Adrenal gland (tissue), 5 donors: ENCODE data around the gene ID2.

Experiments
- CTCF ChIP-seq, 6 experiments: fragments of 450-650 bp in 4 of 6; fragments of 200-600 bp in 2 of 6; sonication (generic) in 1 of 6; IDR thresholded peaks; 1 replicate in 5 of 6; 2 replicates in 1 of 6; pipeline versions ENCODE4 v1.5.1 to v1.8.0; 2016 to 2021; ENCODE audit warnings: antibody characterized with exemption in 6 of 6, mild to moderate bottlenecking in 2 of 6, moderate library complexity in 1 of 6
- POLR2A ChIP-seq, 2 donors: fragments of 450-650 bp; IDR thresholded peaks; one replicate each; pipeline ENCODE4 v1.6.1; 2017; ENCODE audit warnings: antibody characterized with exemption in 2 of 2, mild to moderate bottlenecking in 2 of 2, moderate library complexity in 1 of 2
- donor health status: DM: no; HTN: no; CAD: no.

- TF ChIP-seq CTCF (IDR thresholded peaks at IDR 0.05) (no peak), POLR2A (IDR thresholded peaks at IDR 0.05) (no peak)
Observed at GRCh38 chr2:8701681-8702379, 20.0 kb downstream of the ID2 start.
